Testis (tissue), 2 donors: ENCODE measurements around the gene KPNA3.

Experiments used
- CTCF ChIP-seq, 3 experiments: fragments of 450-650 bp in 2 of 3; fragments of 200-600 bp in 1 of 3; sonication (generic) in 1 of 3; IDR thresholded peaks; one replicate each; pipeline ENCODE4 v1.5.1; 2016 to 2019; ENCODE audit warnings: antibody characterized with exemption in 3 of 3, mild to moderate bottlenecking in 2 of 3, moderate library complexity in 1 of 3
- POLR2A ChIP-seq: fragments of 450-650 bp; IDR thresholded peaks from one replicate; pipeline ENCODE4 v1.6.1; 2017; ENCODE audit warnings: antibody characterized with exemption, mild to moderate bottlenecking, moderate library complexity

DNA sequence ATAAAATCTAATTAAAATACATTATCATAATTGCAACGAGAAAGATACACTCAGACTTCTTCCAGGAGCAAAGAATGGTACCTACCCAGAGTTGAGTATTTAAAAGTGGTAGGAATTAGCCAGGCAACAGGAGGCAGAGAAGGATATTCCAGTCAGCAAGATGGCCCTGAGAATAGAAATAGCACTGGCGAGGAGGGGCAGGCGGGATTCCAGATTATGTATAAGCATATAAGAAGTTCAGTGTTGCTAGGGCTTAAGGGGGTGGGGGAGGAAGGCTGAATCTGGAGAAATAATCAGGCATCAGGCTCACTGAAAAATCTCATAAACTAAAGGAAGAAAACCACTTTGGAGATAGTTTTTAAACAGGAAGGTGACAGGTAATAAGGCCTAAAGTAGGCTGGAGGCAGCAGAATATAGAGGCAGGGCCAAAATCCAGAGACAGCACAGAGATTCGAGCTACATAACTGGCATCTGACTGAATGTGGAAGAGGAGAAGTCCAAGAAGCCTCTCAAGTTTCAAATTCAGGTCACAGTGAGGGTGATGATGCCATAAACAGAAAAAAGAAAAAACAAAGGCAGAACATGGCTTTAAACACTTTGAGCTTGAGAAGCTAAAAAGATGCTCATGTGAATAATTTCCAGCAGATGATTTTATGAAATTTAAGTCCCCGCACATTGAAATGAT, 7.5 kb downstream of the KPNA3 start:
- TF ChIP-seq CTCF (IDR thresholded peaks at IDR 0.05) (no peak), POLR2A (no peak)
